Measurements from ENCODE around the gene CHST13.

DNA sequence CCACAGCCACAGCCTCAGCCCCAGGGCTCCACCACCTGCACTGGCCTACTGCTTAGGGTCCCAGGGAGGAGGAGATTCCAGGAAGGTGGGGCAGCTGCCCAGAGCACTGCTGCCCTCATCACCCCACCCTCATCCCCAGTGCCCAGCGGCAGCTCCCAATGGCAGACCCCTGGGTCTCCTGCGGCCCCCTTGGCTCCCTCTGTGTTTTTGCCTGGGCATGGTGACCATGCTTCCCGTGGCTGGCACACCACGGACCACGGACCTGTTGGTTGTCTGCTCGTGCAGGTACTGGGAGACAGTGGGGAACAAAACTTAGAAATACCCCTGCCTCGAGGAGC lies 2.7 kb downstream of the CHST13 start:
- TF ChIP-seq POLR2A (IDR thresholded peaks at IDR 0.05; ENCODE audit: borderline replicate concordance, extremely low read depth, insufficient read depth, insufficient read length): no peak
- TF ChIP-seq, protein P1, sequence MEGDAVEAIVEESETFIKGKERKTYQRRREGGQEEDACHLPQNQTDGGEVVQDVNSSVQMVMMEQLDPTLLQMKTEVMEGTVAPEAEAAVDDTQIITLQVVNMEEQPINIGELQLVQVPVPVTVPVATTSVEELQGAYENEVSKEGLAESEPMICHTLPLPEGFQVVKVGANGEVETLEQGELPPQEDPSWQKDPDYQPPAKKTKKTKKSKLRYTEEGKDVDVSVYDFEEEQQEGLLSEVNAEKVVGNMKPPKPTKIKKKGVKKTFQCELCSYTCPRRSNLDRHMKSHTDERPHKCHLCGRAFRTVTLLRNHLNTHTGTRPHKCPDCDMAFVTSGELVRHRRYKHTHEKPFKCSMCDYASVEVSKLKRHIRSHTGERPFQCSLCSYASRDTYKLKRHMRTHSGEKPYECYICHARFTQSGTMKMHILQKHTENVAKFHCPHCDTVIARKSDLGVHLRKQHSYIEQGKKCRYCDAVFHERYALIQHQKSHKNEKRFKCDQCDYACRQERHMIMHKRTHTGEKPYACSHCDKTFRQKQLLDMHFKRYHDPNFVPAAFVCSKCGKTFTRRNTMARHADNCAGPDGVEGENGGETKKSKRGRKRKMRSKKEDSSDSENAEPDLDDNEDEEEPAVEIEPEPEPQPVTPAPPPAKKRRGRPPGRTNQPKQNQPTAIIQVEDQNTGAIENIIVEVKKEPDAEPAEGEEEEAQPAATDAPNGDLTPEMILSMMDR (IDR thresholded peaks at IDR 0.05 in 2 of 3, conservative IDR thresholded peaks at IDR 0.05 in 1 of 3; ENCODE audit: borderline replicate concordance in 1 of 3, insufficient read depth in 1 of 3, low read depth in 2 of 3, low read length in 2 of 3): no peak
- no peak for TF ChIP-seq SRF (IDR thresholded peaks at IDR 0.05; ENCODE audit: low read depth)
- no peak for TF ChIP-seq TCF7L2 (IDR thresholded peaks at IDR 0.05; ENCODE audit: borderline replicate concordance, extremely low read depth, insufficient read depth, insufficient read length)
- TF ChIP-seq EZH2 (IDR thresholded peaks at IDR 0.05): no peak
- TF ChIP-seq JUND (IDR thresholded peaks at IDR 0.05): no peak
- TF ChIP-seq POLR2AphosphoS5 (IDR thresholded peaks at IDR 0.05; ENCODE audit: low read depth, low read length): no peak
- no peak for TF ChIP-seq FOSL1 (IDR thresholded peaks at IDR 0.05; ENCODE audit: low read depth)
- no peak for TF ChIP-seq SP1 (IDR thresholded peaks at IDR 0.05; ENCODE audit: low read depth)

All from HCT116 (cell line).